Uterus (tissue), 4 donors: ENCODE results near the gene BRI3BP. TPM values are rescaled to one million over a fixed set of nuclear protein-coding genes. Genes with fewer than 3 reads are reported as not detected.

Experiments used
- DNase-seq, 2 donors: peaks; one replicate each; pipeline ENCODE4 v3.0.0-alpha.2; 2019 to 2020
- H3K27ac ChIP-seq, 2 donors: fragments of 200-600 bp; sonication (generic); 1 replicate in 1 of 2; 2 replicates in 1 of 2; pipeline ENCODE4 v1.5.1; 2016 to 2018
- H3K27me3 ChIP-seq, 2 donors: fragments of 200-600 bp; sonication (generic); one replicate each; pipeline ENCODE4 v1.5.1; 2018 to 2019; ENCODE audit warnings: control low read depth in 1 of 2
- H3K36me3 ChIP-seq, 2 donors: fragments of 200-600 bp; sonication (generic); one replicate each; pipeline ENCODE4 v1.5.1; 2019; ENCODE audit warnings: control low read depth in 1 of 2
- H3K4me1 ChIP-seq, 2 donors: fragments of 200-600 bp; sonication (generic); one replicate each; pipeline ENCODE4 v1.5.1; 2018 to 2019; ENCODE audit warnings: control low read depth in 1 of 2
- H3K4me3 ChIP-seq, 2 donors: fragments of 200-600 bp; sonication (generic); 1 replicate in 1 of 2; 2 replicates in 1 of 2; pipeline ENCODE4 v1.5.1; 2018 to 2019; ENCODE audit warnings: mild to moderate bottlenecking in 1 of 2
- H3K9me3 ChIP-seq, 2 donors: fragments of 200-600 bp; sonication (generic); one replicate each; pipeline ENCODE4 v1.5.1; 2019; ENCODE audit warnings: control low read depth in 1 of 2
- CTCF ChIP-seq, 4 experiments: fragments of 200-600 bp in 2 of 4; fragments of 450-650 bp in 2 of 4; sonication (generic) in 2 of 4; IDR thresholded peaks; one replicate each; pipeline ENCODE4 v1.5.1; 2016 to 2019; ENCODE audit warnings: antibody characterized with exemption in 4 of 4, mild to moderate bottlenecking in 2 of 4, moderate library complexity in 1 of 4
- POLR2A ChIP-seq, 2 donors: fragments of 450-650 bp; IDR thresholded peaks; one replicate each; pipeline ENCODE4 v1.6.1; 2016; ENCODE audit warnings: antibody characterized with exemption in 2 of 2, mild to moderate bottlenecking in 1 of 2, moderate library complexity in 1 of 2
- intact Hi-C: fragments of 100-400 bp; cut with DNase I; formaldehyde crosslinking; loops from one replicate; pipeline ENCODE4 v1.15.1; 2023; ENCODE audit warnings: low total_unique reads
- total RNA-seq, 4 donors: library from RNA; depleted of rRNA in 3 of 4; stranded (reverse); fragments of >200 nt in 3 of 4; gene quantifications; one replicate each; pipeline versions ENCODE4 v1.1.0 to v1.2.4, GENCODE V29; 2014 to 2023
- donor health status: DM: yes; HTN: yes; CAD: no.

The BRI3BP gene
- total RNA-seq: 1 to 10 TPM in 3 of 4 donors, under 1 TPM in 1; 0.59 to 8.9 (median 3.2) TPM

- intact Hi-C loops: no loop called here
- Histone ChIP-seq H3K4me3 (peak within 1 kb of the TSS; percentile 34 to 60), H3K27ac (no peak within 1 kb of the TSS), H3K36me3 (no peaks in the 10 kb centered on the region), H3K9me3 (no peaks in the 10 kb centered on the region), H3K4me1 (no peaks in the 10 kb centered on the region), H3K27me3 (no peaks in the 10 kb centered on the region)
- peak in 1 of 2 donors; percentile 20 for TF ChIP-seq POLR2A (IDR thresholded peaks at IDR 0.05)
- no peak for TF ChIP-seq CTCF (IDR thresholded peaks at IDR 0.05)
- peak in 1 of 2 donors; percentile 36 for DNase-seq
These were observed at the start of gene BRI3BP for GRCh38 chr12:124993626-124994436. TSS of gene BRI3BP (plus strand) at chr12:124993645. CDS start at chr12:124993791, 146 bp downstream.

GRCh38 chr12:124946447-124946793, 47.0 kb upstream of the BRI3BP start:
- no peak overlapping the region for H3K27ac ChIP-seq
- H3K9me3 ChIP-seq: no peaks in the 10 kb centered on the region
- no peak for DNase-seq
- TF ChIP-seq POLR2A (IDR thresholded peaks at IDR 0.05) (no peak), CTCF (IDR thresholded peaks at IDR 0.05) (no peak)
- no peaks in the 10 kb centered on the region for H3K27me3 ChIP-seq
- H3K4me3 ChIP-seq: no peak overlapping the region
- H3K36me3 ChIP-seq: no peaks in the 10 kb centered on the region
- H3K4me1 ChIP-seq: no peaks in the 10 kb centered on the region
- intact Hi-C loops: no loop called here

- H3K4me3 ChIP-seq: no peak overlapping the region
- H3K4me1 ChIP-seq: no peaks in the 10 kb centered on the region
- TF ChIP-seq POLR2A (IDR thresholded peaks at IDR 0.05) (no peak), CTCF (IDR thresholded peaks at IDR 0.05) (no peak)
- no peaks in the 10 kb centered on the region for H3K27me3 ChIP-seq
- intact Hi-C loops: no loop called here
- no peak for DNase-seq
- no peaks in the 10 kb centered on the region for H3K9me3 ChIP-seq
- H3K36me3 ChIP-seq: no peaks in the 10 kb centered on the region
- H3K27ac ChIP-seq: no peak overlapping the region
These were observed 46.4 kb upstream of the BRI3BP start for GRCh38 chr12:124947013-124947412.

- Histone ChIP-seq H3K27ac (no peak overlapping the region), H3K36me3 (no peaks in the 10 kb centered on the region), H3K9me3 (no peaks in the 10 kb centered on the region), H3K27me3 (no peaks in the 10 kb centered on the region), H3K4me1 (no peaks in the 10 kb centered on the region), H3K4me3 (no peak overlapping the region)
- TF ChIP-seq POLR2A (IDR thresholded peaks at IDR 0.05): no peak
- no peak for TF ChIP-seq CTCF (IDR thresholded peaks at IDR 0.05)
- intact Hi-C loops: no loop called here
- no peak for DNase-seq
These were observed 45.7 kb upstream of the BRI3BP start for GRCh38 chr12:124947561-124948398.

GRCh38 chr12:124949066-124949465, 44.4 kb upstream of the BRI3BP start:
- Histone ChIP-seq H3K27me3 (no peaks in the 10 kb centered on the region), H3K36me3 (no peaks in the 10 kb centered on the region), H3K4me3 (no peak overlapping the region), H3K27ac (no peak overlapping the region), H3K4me1 (no peaks in the 10 kb centered on the region), H3K9me3 (no peaks in the 10 kb centered on the region)
- TF ChIP-seq CTCF (IDR thresholded peaks at IDR 0.05) (no peak), POLR2A (IDR thresholded peaks at IDR 0.05) (no peak)
- intact Hi-C loops: no loop called here
- no peak for DNase-seq
